Measurements from ENCODE around the gene CASKIN2. TPM values are rescaled to one million over a fixed set of nuclear protein-coding genes. Genes with fewer than 3 reads are reported as not detected.

CASKIN2 gene
- total RNA-seq, 1 experiment from 2014 or later: 25.4 TPM

- DNase-seq: no peak
- H3K4me2 ChIP-seq: no peak overlapping the region
- H4K20me1 ChIP-seq (ENCODE audit: insufficient read depth): peaks cover 3% of the 10 kb centered on the region; the same call in 1 of the 2 replicates
- no peaks in the 10 kb centered on the region for H3F3A ChIP-seq (ENCODE audit: insufficient read depth, low read depth)
- CTCF ChIA-PET: no interaction called here
- POLR2A ChIA-PET (ENCODE audit: unreplicated experiment): no interaction called here
- TF ChIP-seq CTCF (conservative IDR thresholded peaks at IDR 0.05): no peak
- TF ChIP-seq EZH2 (IDR thresholded peaks at IDR 0.05; ENCODE audit: low read depth): no peak
- no peak overlapping the region for H2AFZ ChIP-seq
- no peaks in the 10 kb centered on the region for H3K79me2 ChIP-seq (ENCODE audit: low read depth)
- intact Hi-C loops (cut with micrococcal nuclease; ENCODE audit: unreplicated experiment): no loop called here
- no peaks in the 10 kb centered on the region for H3K4me1 ChIP-seq (replicated peaks; ENCODE audit: insufficient read depth)
- H3K9me2 ChIP-seq (ENCODE audit: insufficient read depth): no peaks in the 10 kb centered on the region
- no peaks in the 10 kb centered on the region for H3K36me3 ChIP-seq (ENCODE audit: low read depth)
- no peak overlapping the region for H3K4me3 ChIP-seq
- no peaks in the 10 kb centered on the region for H3K27me3 ChIP-seq (ENCODE audit: insufficient read depth, low read depth)
- H3K9me3 ChIP-seq (ENCODE audit: insufficient read depth, low read depth): no peaks in the 10 kb centered on the region
- BruUV-seq (replicated peaks): no TSS peak
- no peak overlapping the region for H3K27ac ChIP-seq
Measured at GRCh38 chr17:75489511-75489955, 25.8 kb downstream of the CASKIN2 start.

- H3K27me3 ChIP-seq (ENCODE audit: insufficient read depth, low read depth): no peaks in the 10 kb centered on the region
- no peak overlapping the region for H2AFZ ChIP-seq
- BruUV-seq (replicated peaks): no TSS peak
- H3K27ac ChIP-seq: no peak overlapping the region
- CTCF ChIA-PET: no interaction called here
- H3K36me3 ChIP-seq (ENCODE audit: low read depth): no peaks in the 10 kb centered on the region
- no peak for DNase-seq
- H3K4me2 ChIP-seq: no peak overlapping the region
- H3K79me2 ChIP-seq (ENCODE audit: low read depth): no peaks in the 10 kb centered on the region
- POLR2A ChIA-PET (ENCODE audit: unreplicated experiment): no interaction called here
- no peak overlapping the region for H3K4me3 ChIP-seq
- TF ChIP-seq EZH2 (IDR thresholded peaks at IDR 0.05; ENCODE audit: low read depth) (no peak), CTCF (conservative IDR thresholded peaks at IDR 0.05) (no peak)
- H3K9me3 ChIP-seq (ENCODE audit: insufficient read depth, low read depth): no peaks in the 10 kb centered on the region
- peaks cover 3% of the 10 kb centered on the region; the same call in 1 of the 2 replicates for H4K20me1 ChIP-seq (ENCODE audit: insufficient read depth)
- H3K9me2 ChIP-seq (ENCODE audit: insufficient read depth): no peaks in the 10 kb centered on the region
- H3F3A ChIP-seq (ENCODE audit: insufficient read depth, low read depth): no peaks in the 10 kb centered on the region
- intact Hi-C loops (cut with micrococcal nuclease; ENCODE audit: unreplicated experiment): no loop called here
- H3K4me1 ChIP-seq (replicated peaks; ENCODE audit: insufficient read depth): no peaks in the 10 kb centered on the region
Measured at GRCh38 chr17:75488693-75489510, 26.4 kb downstream of the CASKIN2 start.

GRCh38 chr17:75487351-75488070, 27.8 kb downstream of the CASKIN2 start:
- DNase-seq: no peak
- Histone ChIP-seq H3K36me3 (ENCODE audit: low read depth) (no peaks in the 10 kb centered on the region), H2AFZ (no peak overlapping the region), H4K20me1 (ENCODE audit: insufficient read depth) (peaks cover 8% of the 10 kb centered on the region), H3K27ac (no peak overlapping the region), H3K9me3 (ENCODE audit: insufficient read depth, low read depth) (no peaks in the 10 kb centered on the region), H3K4me1 (replicated peaks; ENCODE audit: insufficient read depth) (no peaks in the 10 kb centered on the region), H3K79me2 (ENCODE audit: low read depth) (no peaks in the 10 kb centered on the region), H3K9me2 (ENCODE audit: insufficient read depth) (no peaks in the 10 kb centered on the region), H3F3A (ENCODE audit: insufficient read depth, low read depth) (no peaks in the 10 kb centered on the region), H3K4me3 (no peak overlapping the region), H3K27me3 (ENCODE audit: insufficient read depth, low read depth) (no peaks in the 10 kb centered on the region), H3K4me2 (no peak overlapping the region)
- CTCF ChIA-PET: no interaction called here
- no peak for TF ChIP-seq CTCF (conservative IDR thresholded peaks at IDR 0.05)
- no peak for TF ChIP-seq EZH2 (IDR thresholded peaks at IDR 0.05; ENCODE audit: low read depth)
- intact Hi-C loops (cut with micrococcal nuclease; ENCODE audit: unreplicated experiment): no loop called here
- no TSS peak for BruUV-seq (replicated peaks)
- POLR2A ChIA-PET (ENCODE audit: unreplicated experiment): no interaction called here
